Peyer's patch (tissue), 4 donors: ENCODE measurements around the gene HDGFL2.

Experiments used
- CTCF ChIP-seq, 6 experiments: fragments of 450-650 bp in 4 of 6; fragments of 200-600 bp in 2 of 6; sonication (generic) in 1 of 6; IDR thresholded peaks; one replicate each; pipeline ENCODE4 v1.5.1; 2017 to 2019; ENCODE audit warnings: antibody characterized with exemption in 6 of 6, mild to moderate bottlenecking in 3 of 6, moderate library complexity in 1 of 6
- POLR2A ChIP-seq, 2 donors: fragments of 450-650 bp; IDR thresholded peaks; one replicate each; pipeline ENCODE4 v1.5.1; 2017; ENCODE audit warnings: antibody characterized with exemption in 2 of 2, mild to moderate bottlenecking in 2 of 2, moderate library complexity in 2 of 2

GRCh38 chr19:4483385-4483784 is 11.3 kb downstream of the HDGFL2 start:
- TF ChIP-seq POLR2A (IDR thresholded peaks at IDR 0.05) (no peak), CTCF (IDR thresholded peaks at IDR 0.05) (no peak)
